Measurements from ENCODE around the gene NBDY. TPM values are rescaled to one million over a fixed set of nuclear protein-coding genes. Genes with fewer than 3 reads are reported as not detected.

Gene NBDY
- total RNA-seq, 1 experiment from 2014 or later = 44.7 TPM

- Mint-ChIP-seq H3K4me1 (peaks cover 26% of the 10 kb centered on the region), H3K27me3 (ENCODE audit: low read depth) (no peaks in the 10 kb centered on the region), H3K27ac (no peak overlapping the region), H3K4me3 (no peak overlapping the region), H3K9me3 (no peaks in the 10 kb centered on the region), H3K36me3 (peaks cover 3% of the 10 kb centered on the region; the same call in 1 of the 2 replicates)
- TF ChIP-seq RELA (CRISPR knock-in tag; IDR thresholded peaks at IDR 0.05; ENCODE audit: borderline replicate concordance) = no peak
- no peak for TF ChIP-seq ZNF425 (CRISPR knock-in tag; conservative IDR thresholded peaks at IDR 0.05)
- TF ChIP-seq RORB (CRISPR knock-in tag; IDR thresholded peaks at IDR 0.05) = no peak
- TF ChIP-seq ZSCAN18 (CRISPR knock-in tag; IDR thresholded peaks at IDR 0.05) = no peak
- no peak for TF ChIP-seq STAT6 (CRISPR knock-in tag; conservative IDR thresholded peaks at IDR 0.05; ENCODE audit: low read depth)
- no peak for TF ChIP-seq ATF3 (CRISPR knock-in tag; conservative IDR thresholded peaks at IDR 0.05)
- no peak for TF ChIP-seq ZNF532 (CRISPR knock-in tag; IDR thresholded peaks at IDR 0.05; ENCODE audit: borderline replicate concordance)
- no peak for TF ChIP-seq JUN (CRISPR knock-in tag; IDR thresholded peaks at IDR 0.05)
- no peak for TF ChIP-seq ZBTB43 (CRISPR knock-in tag; IDR thresholded peaks at IDR 0.05)
- no peak for TF ChIP-seq MYBL2 (CRISPR knock-in tag; IDR thresholded peaks at IDR 0.05)
- no peak for TF ChIP-seq PRRX2 (CRISPR knock-in tag; IDR thresholded peaks at IDR 0.05)
- no peak for DNase-seq (ENCODE audit: low spot score)
- CTCF ChIA-PET = no interaction called here
- ATAC-seq = no peak
- POLR2A ChIA-PET = no interaction called here
Observed at GRCh38 chrX:56793521-56794320, 64.7 kb downstream of the NBDY start.
